Bronchial epithelial cell (primary cell): ENCODE measurements around the gene BGN. TPM values are rescaled to one million over a fixed set of nuclear protein-coding genes. Genes with fewer than 3 reads are reported as not detected.
A peak's percentile ranks its signal among the peaks of the same experiment; 100 is the strongest.

Experiments
- DNase-seq: peaks from one replicate; pipeline ENCODE4 v3.0.0-alpha.2; 2010; ENCODE audit warnings: low read depth
- FAIRE-seq: peaks from 2 replicates; lab custom pipeline; 2011; peaks lifted over from hg19 to GRCh38; lab: Jason Lieb, UNC
- H3K27me3 ChIP-seq: 2 replicates; pipeline ENCODE4 v1.5.1; 2011; ENCODE audit warnings: low read length; ENCODE audit not compliant: control insufficient read depth, insufficient read depth
- H3K36me3 ChIP-seq: 2 replicates; pipeline ENCODE4 v1.5.1; 2011; ENCODE audit warnings: low read length; ENCODE audit not compliant: control insufficient read depth, insufficient read depth
- H3K4me3 ChIP-seq: 2 replicates; pipeline ENCODE4 v1.5.1; 2011; ENCODE audit warnings: mild to moderate bottlenecking, low read depth, low read length, control low read depth
- total RNA-seq: library from RNA; depleted of rRNA; stranded (reverse); fragments of >200 nt; gene quantifications from 2 replicates; pipeline ENCODE4 v1.2.1, GENCODE V29; 2014
- TF ChIP-seq, protein P1 (sequence below): IDR thresholded peaks from 2 replicates; pipeline ENCODE4 v1.5.1; 2011; ENCODE audit warnings: mild to moderate bottlenecking, moderate library complexity, low read length, control low read depth, inconsistent platforms; ENCODE audit not compliant: insufficient read depth, severe bottlenecking

Gene BGN
- total RNA-seq, 1 donor from 2014 or later = 0.26 TPM

DNA sequence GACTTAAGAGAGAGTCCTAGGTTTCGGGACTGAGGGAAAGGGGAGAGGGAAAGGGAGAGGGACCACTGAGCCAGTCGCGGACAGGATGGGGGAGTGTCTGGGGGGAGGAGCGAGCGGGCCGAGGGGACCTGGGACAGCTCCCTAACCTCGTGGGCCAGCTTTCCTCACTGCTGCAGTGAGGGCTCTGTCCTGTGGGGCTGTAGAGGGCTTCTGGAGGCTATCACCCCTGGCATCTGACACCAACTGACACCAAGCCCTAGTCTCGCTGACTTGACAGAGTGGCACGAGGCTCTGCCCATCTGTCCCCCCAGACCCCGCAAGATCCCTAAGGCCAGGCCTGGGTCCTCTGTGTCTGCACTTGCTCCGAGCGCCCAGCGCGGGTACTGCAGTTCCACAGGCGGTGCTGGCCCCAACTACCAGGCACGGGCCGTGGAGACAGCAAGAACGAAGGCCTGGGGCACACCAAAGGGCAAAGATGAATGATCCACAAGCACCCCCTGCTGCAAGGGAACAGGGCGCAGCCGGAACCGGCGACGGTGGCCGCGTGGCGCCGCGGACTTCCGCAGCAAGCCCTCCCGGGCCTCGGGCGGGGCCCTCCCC lies 24.9 kb upstream of the BGN start:
- no peak for FAIRE-seq
- H3K4me3 ChIP-seq = peak overlapping the region; percentile 64
- H3K27me3 ChIP-seq = no peaks in the 10 kb centered on the region
- TF ChIP-seq, protein P1, sequence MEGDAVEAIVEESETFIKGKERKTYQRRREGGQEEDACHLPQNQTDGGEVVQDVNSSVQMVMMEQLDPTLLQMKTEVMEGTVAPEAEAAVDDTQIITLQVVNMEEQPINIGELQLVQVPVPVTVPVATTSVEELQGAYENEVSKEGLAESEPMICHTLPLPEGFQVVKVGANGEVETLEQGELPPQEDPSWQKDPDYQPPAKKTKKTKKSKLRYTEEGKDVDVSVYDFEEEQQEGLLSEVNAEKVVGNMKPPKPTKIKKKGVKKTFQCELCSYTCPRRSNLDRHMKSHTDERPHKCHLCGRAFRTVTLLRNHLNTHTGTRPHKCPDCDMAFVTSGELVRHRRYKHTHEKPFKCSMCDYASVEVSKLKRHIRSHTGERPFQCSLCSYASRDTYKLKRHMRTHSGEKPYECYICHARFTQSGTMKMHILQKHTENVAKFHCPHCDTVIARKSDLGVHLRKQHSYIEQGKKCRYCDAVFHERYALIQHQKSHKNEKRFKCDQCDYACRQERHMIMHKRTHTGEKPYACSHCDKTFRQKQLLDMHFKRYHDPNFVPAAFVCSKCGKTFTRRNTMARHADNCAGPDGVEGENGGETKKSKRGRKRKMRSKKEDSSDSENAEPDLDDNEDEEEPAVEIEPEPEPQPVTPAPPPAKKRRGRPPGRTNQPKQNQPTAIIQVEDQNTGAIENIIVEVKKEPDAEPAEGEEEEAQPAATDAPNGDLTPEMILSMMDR = no peak
- peak; percentile 8 for DNase-seq
- H3K36me3 ChIP-seq = peaks cover 3% of the 10 kb centered on the region

DNA sequence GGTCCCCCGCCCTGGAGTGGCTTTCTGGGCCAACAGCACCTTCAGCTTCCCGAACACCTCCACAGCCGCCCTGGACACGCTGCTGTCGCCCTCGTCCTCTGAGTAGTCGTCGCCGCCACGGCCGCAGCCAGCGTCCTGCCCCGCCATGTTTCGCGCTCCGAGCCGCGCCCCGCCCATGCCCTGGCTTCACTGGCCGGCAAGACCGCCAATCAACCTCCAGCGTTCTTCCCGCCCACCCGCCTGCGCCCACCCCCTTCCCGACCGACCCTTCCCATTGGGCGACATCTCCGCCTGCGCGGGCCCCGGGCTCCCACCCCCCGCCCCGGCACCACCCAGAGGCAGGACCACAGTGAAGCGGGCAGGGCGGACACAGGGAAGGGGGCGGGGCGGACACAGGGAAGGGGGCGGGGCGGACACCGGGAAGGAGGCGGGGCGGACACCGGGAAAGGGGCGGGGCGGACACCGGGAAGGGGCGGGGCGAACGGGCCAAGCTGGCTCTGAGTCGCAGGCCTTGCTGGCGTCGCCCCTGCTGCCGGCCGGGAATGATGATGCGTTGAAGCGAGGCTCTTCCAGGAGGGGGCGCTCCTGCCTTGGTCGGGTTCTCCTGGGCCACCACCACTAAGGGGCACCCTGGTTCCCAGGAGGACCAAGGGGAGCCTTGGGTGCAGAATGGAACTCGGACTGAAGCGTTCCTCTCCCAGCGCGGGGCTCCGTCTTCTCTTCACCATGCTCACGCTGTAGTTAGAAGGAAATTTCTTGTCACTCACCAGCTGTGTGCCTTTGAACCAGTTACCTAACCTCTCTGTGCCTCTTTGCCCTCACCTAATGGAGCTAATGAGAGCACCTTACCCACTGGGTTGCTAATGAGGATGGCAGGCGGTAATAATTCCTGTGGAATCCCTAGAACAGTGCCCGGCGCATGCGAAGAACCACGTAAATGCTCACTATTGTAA lies 24.1 kb upstream of the BGN start, which contains the start of gene HAUS7:
Gene HAUS7, minus strand, starts transcription at position 166 of the 953 bp plus-strand sequence. Its CDS starts 19 bp downstream, at position 147.
- Histone ChIP-seq H3K36me3 (peaks cover 3% of the 10 kb centered on the region), H3K27me3 (no peaks in the 10 kb centered on the region), H3K4me3 (peak within 1 kb of the TSS; percentile 64)
- peak; percentile 56 for DNase-seq
- FAIRE-seq = no peak
- TF ChIP-seq, protein P1 = peak; percentile 75

DNA sequence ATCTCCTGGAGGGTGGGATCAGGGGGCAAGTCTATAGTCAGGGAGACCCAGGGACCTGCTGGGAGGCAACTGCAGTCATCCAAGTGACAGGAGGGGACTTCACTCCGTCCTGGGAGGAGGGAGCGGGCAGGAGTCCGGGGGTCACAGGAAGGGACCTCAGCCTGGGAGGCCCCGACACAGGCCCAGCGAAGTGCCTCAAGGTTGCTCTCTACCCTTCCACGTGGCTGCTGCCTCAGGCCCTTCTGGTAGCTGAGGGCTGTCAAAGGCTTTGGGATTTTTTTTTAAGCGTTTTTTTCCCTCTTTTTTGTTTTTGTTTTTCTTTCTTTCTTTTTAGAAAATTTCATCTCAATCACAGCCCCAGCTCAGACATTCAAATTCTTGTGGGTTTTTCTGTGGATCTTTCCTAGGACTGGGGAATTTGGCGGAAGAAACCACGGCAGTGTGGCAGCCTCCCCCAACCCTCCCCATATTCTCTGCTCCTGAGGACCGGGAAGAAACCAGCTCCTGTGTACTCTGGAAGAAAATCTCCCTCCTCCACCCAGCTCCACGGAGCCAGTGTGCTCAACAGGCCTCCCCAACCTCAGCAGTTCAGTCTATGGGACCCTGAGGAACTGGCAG lies 23.0 kb upstream of the BGN start:
- H3K4me3 ChIP-seq = no peak overlapping the region
- no peak for DNase-seq
- peaks cover 1% of the 10 kb centered on the region for H3K27me3 ChIP-seq
- peaks cover 3% of the 10 kb centered on the region for H3K36me3 ChIP-seq
- FAIRE-seq = no peak
- TF ChIP-seq, protein P1 = no peak

DNA sequence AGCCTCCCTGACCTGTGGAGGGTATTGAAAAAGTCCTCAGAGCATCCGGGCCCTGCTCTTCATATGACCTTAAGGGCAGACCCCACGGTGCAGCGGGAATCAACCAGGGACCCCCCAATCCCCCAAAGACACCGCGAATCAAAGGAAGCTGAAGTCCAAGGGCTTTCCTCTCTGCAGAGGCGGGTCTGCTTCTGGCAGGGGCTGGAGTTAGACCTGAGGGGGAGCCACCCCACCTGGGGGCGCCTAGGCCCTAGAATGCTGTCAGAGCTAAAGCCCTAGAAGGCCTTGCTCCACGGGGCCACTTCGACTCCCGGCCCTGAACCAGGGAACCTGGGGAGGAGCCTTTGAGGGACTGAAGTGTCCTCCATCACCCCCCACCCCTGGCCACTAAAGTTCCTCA lies 21.7 kb upstream of the BGN start:
- DNase-seq (no peak), FAIRE-seq (no peak)
- TF ChIP-seq, protein P1 = no peak
- peaks cover 1% of the 10 kb centered on the region for H3K27me3 ChIP-seq
- no peak overlapping the region for H3K4me3 ChIP-seq
- H3K36me3 ChIP-seq = peaks cover 3% of the 10 kb centered on the region

DNA sequence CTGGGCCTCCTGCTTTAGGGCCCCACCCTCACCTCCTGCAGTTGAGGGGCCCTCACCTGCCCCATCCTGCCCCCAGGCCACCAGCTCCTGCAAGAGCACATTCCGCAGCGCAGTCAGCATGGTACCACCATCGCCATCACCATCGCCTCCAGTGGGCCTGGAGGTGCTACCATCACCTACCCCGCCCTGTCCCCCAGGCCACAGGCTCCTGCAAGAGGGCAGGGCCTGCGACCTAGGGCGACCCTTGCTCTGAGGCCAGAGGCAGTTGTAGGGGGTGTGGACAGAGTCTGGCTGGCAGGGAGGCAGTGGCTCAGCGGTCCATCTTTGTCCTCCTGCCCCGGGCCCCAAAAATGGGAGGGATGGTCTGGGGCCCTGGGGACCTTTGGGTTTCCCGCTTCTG lies 20.5 kb upstream of the BGN start:
- TF ChIP-seq, protein P1 = no peak
- H3K36me3 ChIP-seq = no peaks in the 10 kb centered on the region
- FAIRE-seq (no peak), DNase-seq (no peak)
- peaks cover 1% of the 10 kb centered on the region for H3K27me3 ChIP-seq
- H3K4me3 ChIP-seq = no peak overlapping the region
